ENCODE measurements around the gene PCSK1.

The PCSK1 gene

GRCh38 chr5:96433066-96433447 lies at the start of gene PCSK1:
Gene PCSK1 (minus strand): TSS chr5:96433248. CDS start chr5:96433042, 206 bp downstream.
- TF ChIP-seq POLR2A (IDR thresholded peaks at IDR 0.05; ENCODE audit: low read length), result no peak
- TF ChIP-seq GATA1 (IDR thresholded peaks at IDR 0.05; ENCODE audit: low read depth, low read length), result no peak
- DNase-seq, result no peak

DNA sequence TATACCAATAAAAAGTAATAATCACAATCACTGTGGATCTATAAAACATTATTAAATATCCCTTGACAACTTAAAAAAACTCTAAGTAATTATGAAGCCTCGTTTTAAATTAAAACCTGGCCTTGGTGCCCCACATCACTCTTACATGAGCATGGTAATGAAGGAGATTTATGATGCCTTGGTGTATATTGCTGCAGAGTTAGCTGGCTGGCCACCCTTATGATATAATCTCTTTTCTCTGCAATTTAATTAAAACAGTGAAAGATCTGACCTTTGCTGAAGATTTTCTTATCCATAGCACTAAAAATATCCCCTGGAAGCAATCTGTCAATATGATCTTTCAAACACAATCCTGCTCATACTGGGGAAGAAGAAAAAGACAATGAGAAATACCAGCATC lies 48.8 kb upstream of the PCSK1 start:
- TF ChIP-seq GATA1 (IDR thresholded peaks at IDR 0.05; ENCODE audit: low read depth, low read length) (no peak), POLR2A (IDR thresholded peaks at IDR 0.05; ENCODE audit: low read length) (no peak)
- no peak for DNase-seq

DNA sequence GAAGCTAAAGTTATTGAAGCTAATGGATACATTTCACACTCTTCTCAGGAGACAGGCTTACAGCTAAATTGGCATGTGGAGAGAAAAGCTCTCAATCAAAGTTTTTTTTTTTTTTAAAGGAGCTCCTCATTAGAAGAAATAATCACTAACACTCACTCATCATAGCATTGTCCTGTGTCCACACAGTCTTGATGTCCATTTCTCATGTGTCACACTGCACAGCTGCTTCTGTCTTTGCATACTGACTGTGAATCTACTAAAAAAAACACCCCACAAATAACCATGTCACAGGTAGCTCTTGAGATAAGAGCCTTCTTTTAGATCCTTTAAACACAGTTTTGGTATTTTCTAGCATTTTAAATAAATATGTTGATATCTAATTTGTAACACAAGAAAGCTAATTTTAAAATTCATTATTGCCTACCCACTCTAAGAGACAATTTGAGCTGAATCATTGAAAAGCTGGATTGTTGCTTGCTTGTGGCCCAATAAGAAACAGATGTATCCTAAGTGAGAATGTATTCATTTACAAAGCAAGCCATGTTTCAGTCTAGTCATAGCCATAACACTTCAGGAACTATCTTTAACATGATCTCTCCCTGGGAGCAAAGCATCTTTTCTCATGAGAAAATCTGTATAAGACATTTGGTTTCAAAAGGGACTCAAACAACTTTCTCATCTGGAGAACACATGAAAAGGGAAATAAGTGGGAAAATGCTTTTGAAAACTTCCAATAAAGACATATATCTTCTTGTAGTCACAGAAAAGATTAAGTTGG lies 48.1 kb upstream of the PCSK1 start:
- no peak for DNase-seq
- no peak for TF ChIP-seq POLR2A (IDR thresholded peaks at IDR 0.05; ENCODE audit: low read length)
- no peak for TF ChIP-seq GATA1 (IDR thresholded peaks at IDR 0.05; ENCODE audit: low read depth, low read length)

- no peak for TF ChIP-seq POLR2A (IDR thresholded peaks at IDR 0.05; ENCODE audit: low read length)
- no peak for DNase-seq
Observed at GRCh38 chr5:96478983-96479382, 45.9 kb upstream of the PCSK1 start.

DNA sequence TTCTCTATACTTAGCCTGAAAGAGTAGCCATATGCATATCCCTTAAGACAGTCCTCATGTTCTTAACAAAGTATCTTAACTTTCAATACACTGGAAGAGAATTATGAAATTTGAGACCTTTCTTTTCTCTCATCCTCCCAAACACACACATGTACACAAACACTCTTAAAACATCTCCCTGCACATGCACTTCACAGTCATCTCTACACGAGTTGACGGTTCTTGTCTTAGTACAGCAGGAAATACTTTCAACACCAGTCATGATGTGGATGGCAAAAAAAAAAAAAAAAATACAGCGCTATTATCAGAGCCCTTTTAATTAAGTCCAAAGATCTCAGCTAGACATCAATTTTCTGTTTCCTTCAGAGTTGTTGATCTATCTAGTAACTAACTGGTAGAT lies 43.6 kb upstream of the PCSK1 start:
- no peak for TF ChIP-seq GATA1 (IDR thresholded peaks at IDR 0.05; ENCODE audit: low read depth, low read length)
- TF ChIP-seq POLR2A (IDR thresholded peaks at IDR 0.05; ENCODE audit: low read length), result no peak

DNA sequence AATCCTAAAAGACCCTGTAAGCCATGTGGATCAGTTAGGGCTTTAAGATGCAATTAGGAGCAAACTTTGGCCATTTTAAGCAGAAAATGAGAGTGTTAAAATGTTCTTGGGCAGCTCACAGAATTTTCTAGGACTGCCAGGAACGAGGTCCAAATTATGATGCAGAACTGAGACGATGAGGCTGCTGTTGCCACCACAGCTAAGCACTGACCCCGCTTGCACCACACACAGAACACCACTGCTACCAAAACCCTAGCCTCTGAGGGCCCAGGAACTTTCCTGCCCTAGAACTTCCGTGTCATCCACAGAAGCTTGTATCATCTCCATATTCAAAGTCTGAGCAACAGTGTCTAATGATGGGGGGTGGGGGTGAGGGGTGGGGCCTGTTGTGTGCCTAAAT lies 41.0 kb upstream of the PCSK1 start:
- TF ChIP-seq GATA1 (IDR thresholded peaks at IDR 0.05; ENCODE audit: low read depth, low read length) (no peak), POLR2A (IDR thresholded peaks at IDR 0.05; ENCODE audit: low read length) (no peak)
- no peak for DNase-seq

More for the DNA sequence above, 43.6 kb upstream of the PCSK1 start:
- DNase-seq, result no peak

DNA sequence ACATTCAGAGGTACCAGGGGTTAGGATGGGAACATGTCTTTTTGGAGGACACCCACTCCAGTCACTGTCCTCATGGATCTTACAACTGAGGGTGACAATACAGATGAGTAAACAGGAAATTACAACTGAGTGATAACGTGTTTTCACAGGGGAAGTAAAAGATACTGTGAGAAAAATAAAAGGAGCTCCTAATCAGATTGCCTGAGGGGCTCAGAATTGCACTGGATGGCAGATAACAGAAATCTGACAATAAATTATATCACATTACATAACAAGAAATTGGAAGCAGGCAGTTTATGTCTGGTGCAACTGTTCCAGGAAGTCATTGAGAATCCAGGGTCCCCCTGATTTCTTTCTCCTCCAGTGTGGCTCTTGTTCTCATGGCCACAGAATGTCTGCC lies 40.1 kb upstream of the PCSK1 start:
- DNase-seq, result no peak
- TF ChIP-seq POLR2A (IDR thresholded peaks at IDR 0.05; ENCODE audit: low read length) (no peak), GATA1 (IDR thresholded peaks at IDR 0.05; ENCODE audit: low read depth, low read length) (no peak)

DNA sequence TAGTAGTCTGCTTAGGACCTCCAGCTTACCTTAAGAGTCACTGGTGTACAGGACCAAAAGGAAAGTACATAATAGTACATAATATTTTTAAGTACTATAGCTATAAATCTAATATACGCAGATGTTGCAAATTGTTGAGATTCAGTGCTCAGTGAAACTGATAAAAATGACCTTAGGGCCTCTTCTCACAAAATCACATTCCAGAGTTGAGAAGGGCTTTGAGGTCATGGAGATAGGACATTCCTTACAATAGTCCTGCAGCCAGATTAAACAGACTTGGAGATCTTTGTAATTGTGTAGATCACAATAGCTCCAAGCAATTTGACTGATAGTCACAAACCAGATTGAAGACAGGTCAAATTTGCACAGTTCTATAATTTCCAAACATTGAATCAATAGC lies 37.7 kb upstream of the PCSK1 start:
- TF ChIP-seq POLR2A (IDR thresholded peaks at IDR 0.05; ENCODE audit: low read length), result no peak
- no peak for TF ChIP-seq GATA1 (IDR thresholded peaks at IDR 0.05; ENCODE audit: low read depth, low read length)
- no peak for DNase-seq

DNA sequence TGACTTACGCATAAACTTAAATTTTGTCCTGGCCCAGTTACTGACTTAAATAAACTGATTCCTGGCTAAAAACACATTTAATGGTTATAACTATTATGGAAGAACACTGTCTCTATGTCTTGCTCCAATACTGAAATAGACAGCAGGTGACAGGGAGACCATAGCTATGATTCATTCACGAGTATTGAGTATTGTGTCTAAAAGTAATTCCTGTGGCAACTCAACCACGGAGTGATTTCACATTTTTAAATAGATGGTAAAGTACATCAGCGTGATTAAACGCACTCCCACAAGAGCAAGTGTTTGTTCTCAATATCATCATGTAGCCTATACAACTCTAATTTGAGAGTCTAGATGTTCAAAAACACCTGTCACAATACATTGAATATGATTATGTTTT lies 35.9 kb upstream of the PCSK1 start:
- DNase-seq, result no peak
- TF ChIP-seq GATA1 (IDR thresholded peaks at IDR 0.05; ENCODE audit: low read depth, low read length) (no peak), POLR2A (IDR thresholded peaks at IDR 0.05; ENCODE audit: low read length) (no peak)

GRCh38 chr5:96463091-96463490 lies 30.0 kb upstream of the PCSK1 start:
- DNase-seq, result no peak

GRCh38 chr5:96459313-96460121 lies 26.5 kb upstream of the PCSK1 start:
- TF ChIP-seq GATA1 (IDR thresholded peaks at IDR 0.05; ENCODE audit: low read depth, low read length) (no peak), POLR2A (IDR thresholded peaks at IDR 0.05; ENCODE audit: low read length) (no peak)
- no peak for DNase-seq

More at GRCh38 chr5:96463091-96463490, 30.0 kb upstream of the PCSK1 start:
- TF ChIP-seq POLR2A (IDR thresholded peaks at IDR 0.05; ENCODE audit: low read length) (no peak), GATA1 (IDR thresholded peaks at IDR 0.05; ENCODE audit: low read depth, low read length) (no peak)

- TF ChIP-seq POLR2A (IDR thresholded peaks at IDR 0.05; ENCODE audit: low read length) (no peak), GATA1 (IDR thresholded peaks at IDR 0.05; ENCODE audit: low read depth, low read length) (no peak)
- DNase-seq, result no peak
Observed at GRCh38 chr5:96458176-96458575, 25.1 kb upstream of the PCSK1 start.

- no peak for TF ChIP-seq POLR2A (IDR thresholded peaks at IDR 0.05; ENCODE audit: low read length)
- TF ChIP-seq GATA1 (IDR thresholded peaks at IDR 0.05; ENCODE audit: low read depth, low read length), result no peak
- no peak for DNase-seq
Observed at GRCh38 chr5:96455789-96456188, 22.7 kb upstream of the PCSK1 start.

- TF ChIP-seq GATA1 (IDR thresholded peaks at IDR 0.05; ENCODE audit: low read depth, low read length) (no peak), POLR2A (IDR thresholded peaks at IDR 0.05; ENCODE audit: low read length) (no peak)
- no peak for DNase-seq
Observed at GRCh38 chr5:96453394-96453793, 20.3 kb upstream of the PCSK1 start.

DNA sequence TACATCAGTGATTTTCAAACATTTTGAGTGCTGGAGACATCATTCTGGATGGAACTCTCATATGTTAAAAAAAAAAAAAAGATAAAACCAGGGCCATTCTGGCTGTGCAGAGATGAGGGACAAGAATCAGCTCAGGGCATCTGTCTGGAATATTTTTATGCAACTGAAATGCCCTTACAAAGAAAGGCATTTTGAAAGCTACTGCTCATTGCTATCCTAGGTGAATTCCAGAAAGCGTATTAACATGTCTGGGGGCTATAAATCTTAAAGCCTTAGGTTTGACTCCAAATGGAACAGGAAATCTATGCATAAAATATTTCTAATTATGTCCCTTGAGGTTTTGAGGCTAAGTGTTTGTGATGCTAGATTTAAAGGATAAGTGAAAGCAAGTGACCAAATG lies 14.9 kb upstream of the PCSK1 start:
- DNase-seq, result no peak
- no peak for TF ChIP-seq GATA1 (IDR thresholded peaks at IDR 0.05; ENCODE audit: low read depth, low read length)
- no peak for TF ChIP-seq POLR2A (IDR thresholded peaks at IDR 0.05; ENCODE audit: low read length)

Data from erythroblast (primary cell).